COLO668 (cell line): Measurements from ENCODE around the gene EHD1.

Source experiments
- DNase-seq: peaks from one replicate; lab custom pipeline; 2025; ENCODE audit not compliant: unreplicated experiment; lab: John Stamatoyannopoulos, UW

The EHD1 gene

GRCh38 chr11:64875369-64876228, 2.8 kb downstream of the EHD1 start:
- no peak for DNase-seq

- DNase-seq = no peak
Observed at GRCh38 chr11:64874308-64875240, 3.8 kb downstream of the EHD1 start.

GRCh38 chr11:64872790-64873488, 5.5 kb downstream of the EHD1 start:
- DNase-seq = no peak

- DNase-seq = no peak
Observed at GRCh38 chr11:64871492-64871891, 6.9 kb downstream of the EHD1 start.

GRCh38 chr11:64870893-64871466, 7.4 kb downstream of the EHD1 start:
- DNase-seq = peak; percentile 55

- DNase-seq = no peak
Observed at GRCh38 chr11:64870176-64870892, 8.1 kb downstream of the EHD1 start.

- no peak for DNase-seq
Observed at GRCh38 chr11:64869571-64870175, 8.7 kb downstream of the EHD1 start.

GRCh38 chr11:64868904-64869570, 9.4 kb downstream of the EHD1 start:
- DNase-seq = peak; percentile 51

- no peak for DNase-seq
Observed at GRCh38 chr11:64867748-64868462, 10.5 kb downstream of the EHD1 start.

GRCh38 chr11:64866173-64866491, 12.3 kb downstream of the EHD1 start:
- no peak for DNase-seq

GRCh38 chr11:64865286-64866172, 12.9 kb downstream of the EHD1 start:
- DNase-seq = no peak

- DNase-seq = no peak
Observed at GRCh38 chr11:64864473-64865285, 13.7 kb downstream of the EHD1 start.

GRCh38 chr11:64864135-64864472, 14.3 kb downstream of the EHD1 start:
- DNase-seq = no peak

- no peak for DNase-seq
Observed at GRCh38 chr11:64863391-64864060, 14.9 kb downstream of the EHD1 start.

GRCh38 chr11:64862987-64863390, 15.4 kb downstream of the EHD1 start:
- DNase-seq = no peak

GRCh38 chr11:64861227-64861975, 17.0 kb downstream of the EHD1 start:
- DNase-seq = no peak
